Spleen (tissue), 11 donors: Measurements from ENCODE around the gene HSPB1. TPM values are rescaled to one million over a fixed set of nuclear protein-coding genes. Genes with fewer than 3 reads are reported as not detected.

Experiments
- DNase-seq: peaks from one replicate; pipeline ENCODE4 v3.0.0-alpha.2; 2020
- H3K27ac ChIP-seq, 8 donors: fragments of 200-600 bp; sonication (generic) in 7 of 8; 1 replicate in 4 of 8; 2 replicates in 4 of 8; pipeline versions ENCODE4 v1.5.0 to v1.8.0; 2016 to 2021; ENCODE audit warnings: inconsistent platforms in 4 of 8, mild to moderate bottlenecking in 4 of 8, moderate library complexity in 1 of 8
- H3K27me3 ChIP-seq, 7 donors: fragments of 200-600 bp; sonication (generic) in 6 of 7; replicated peaks in 1 of 7; 1 replicate in 4 of 7; 2 replicates in 3 of 7; pipeline versions ENCODE4 v1.5.0 to v1.8.0; 2016 to 2021; ENCODE audit warnings: inconsistent platforms in 3 of 7, mild to moderate bottlenecking in 1 of 7
- H3K36me3 ChIP-seq, 6 donors: fragments of 200-600 bp; sonication (generic) in 5 of 6; 1 replicate in 4 of 6; 2 replicates in 2 of 6; pipeline versions ENCODE4 v1.5.0 to v1.8.0; 2016 to 2021; ENCODE audit warnings: inconsistent platforms in 2 of 6
- H3K4me1 ChIP-seq, 6 donors: fragments of 200-600 bp; sonication (generic) in 5 of 6; 1 replicate in 3 of 6; 2 replicates in 3 of 6; pipeline versions ENCODE4 v1.5.0 to v1.8.0; 2016 to 2021; ENCODE audit warnings: inconsistent platforms in 3 of 6
- H3K4me3 ChIP-seq, 8 donors: fragments of 200-600 bp; sonication (generic) in 7 of 8; 1 replicate in 4 of 8; 2 replicates in 4 of 8; pipeline versions ENCODE4 v1.5.0 to v1.8.0; 2016 to 2021; ENCODE audit warnings: inconsistent platforms in 4 of 8, mild to moderate bottlenecking in 4 of 8, moderate library complexity in 2 of 8
- H3K9me3 ChIP-seq, 8 donors: fragments of 200-600 bp; sonication (generic) in 7 of 8; 1 replicate in 4 of 8; 2 replicates in 4 of 8; pipeline versions ENCODE4 v1.5.0 to v1.8.0; 2016 to 2021; ENCODE audit warnings: inconsistent platforms in 4 of 8
- CTCF ChIP-seq, 11 experiments: fragments of 200-600 bp in 7 of 11; fragments of 450-650 bp in 4 of 11; sonication (generic) in 4 of 11; IDR thresholded peaks in 8 of 11; conservative IDR thresholded peaks in 3 of 11; 1 replicate in 7 of 11; 2 replicates in 4 of 11; pipeline versions ENCODE4 v1.4.0 to v1.8.0; 2016 to 2021; ENCODE audit warnings: antibody characterized with exemption in 11 of 11, inconsistent platforms in 4 of 11, mild to moderate bottlenecking in 1 of 11
- POLR2A ChIP-seq, 3 donors: fragments of 450-650 bp; IDR thresholded peaks; one replicate each; pipeline ENCODE4 v1.5.1; 2017; ENCODE audit warnings: antibody characterized with exemption in 3 of 3, mild to moderate bottlenecking in 1 of 3
- POLR2AphosphoS5 ChIP-seq, 3 donors: sonication (generic); formaldehyde crosslinking; IDR thresholded peaks; one replicate each; pipeline ENCODE4 v1.5.1; 2017; ENCODE audit warnings: antibody characterized with exemption in 3 of 3
- WGBS, 5 donors: extraction: QIAGEN DNeasy Blood & Tissue Kit in 3 of 5; methylation state at CpG; one replicate each; pipeline versions ENCODE4 v1.1.5 to v1.1.7; 2013 to 2018; 5-methylcytosine and 5-hydroxymethylcytosine counted together
- intact Hi-C: fragments of 100-400 bp; cut with DNase I; formaldehyde crosslinking; loops from one replicate; pipeline ENCODE4 v1.15.0; 2023; ENCODE audit warnings: low total_unique reads
- polyA plus RNA-seq, 3 donors: library from polyadenylated mRNA; stranded (reverse); fragments of 200-250 nt; gene quantifications; one replicate each; pipeline ENCODE4 v1.2.1, GENCODE V29; 2013
- total RNA-seq, 7 donors: library from RNA; depleted of rRNA in 3 of 7; stranded (reverse); fragments of >200 nt in 3 of 7; fragmentation: NEBNext Ultra II Directional in 4 of 7; extraction: Animal tissue kit (Norgen Biotek cat#: 25700) in 4 of 7; gene quantifications; one replicate each; pipeline versions ENCODE4 v1.1.0 to v1.2.1, GENCODE V29; 2016 to 2021
- donor health status: healthy with polysubstance abuse.
- donor health status: DM: no; HTN: no; CAD: no; lungs with moderate emphysema.
- donor health status: DM: no; HTN: no; CAD: no.
- donor health status: Bipolar disorder and iron deficiency.
- donor health status: healthy.
- donor health status: DM: no; HTN: no; CAD: no.
- donor health status: DM: yes; HTN: yes; CAD: no.

Gene HSPB1
- total and polyA plus RNA-seq, 10 donors, result 56.5 to 227 (median 137) TPM

GRCh38 chr7:76281006-76281705 lies 21.3 kb upstream of the HSPB1 start:
- no peak for DNase-seq
- TF ChIP-seq CTCF (IDR thresholded peaks at IDR 0.05 in 8 of 11, conservative IDR thresholded peaks at IDR 0.05 in 3 of 11), result no peak
- TF ChIP-seq POLR2AphosphoS5 (IDR thresholded peaks at IDR 0.05), result no peak
- TF ChIP-seq POLR2A (IDR thresholded peaks at IDR 0.05), result no peak
- intact Hi-C loops, result no loop called here
- H3K4me1 ChIP-seq, result peaks cover 0 to 30% (median 21%) of the 10 kb centered on the region in 6 donors
- H3K9me3 ChIP-seq, result no peaks in the 10 kb centered on the region
- H3K4me3 ChIP-seq, result peak overlapping the region in 4 of 8 donors; percentile 24 to 74 (median 48)
- H3K27me3 ChIP-seq, result peaks cover 2 to 93% (median 28%) of the 10 kb centered on the region in 7 donors
- 4 to 8% (median 6%) methylated on average over 30 to 63 of the region's 63 CpGs for WGBS, 5 donors
- H3K27ac ChIP-seq, result no peak overlapping the region
- no peaks in the 10 kb centered on the region for H3K36me3 ChIP-seq

DNA sequence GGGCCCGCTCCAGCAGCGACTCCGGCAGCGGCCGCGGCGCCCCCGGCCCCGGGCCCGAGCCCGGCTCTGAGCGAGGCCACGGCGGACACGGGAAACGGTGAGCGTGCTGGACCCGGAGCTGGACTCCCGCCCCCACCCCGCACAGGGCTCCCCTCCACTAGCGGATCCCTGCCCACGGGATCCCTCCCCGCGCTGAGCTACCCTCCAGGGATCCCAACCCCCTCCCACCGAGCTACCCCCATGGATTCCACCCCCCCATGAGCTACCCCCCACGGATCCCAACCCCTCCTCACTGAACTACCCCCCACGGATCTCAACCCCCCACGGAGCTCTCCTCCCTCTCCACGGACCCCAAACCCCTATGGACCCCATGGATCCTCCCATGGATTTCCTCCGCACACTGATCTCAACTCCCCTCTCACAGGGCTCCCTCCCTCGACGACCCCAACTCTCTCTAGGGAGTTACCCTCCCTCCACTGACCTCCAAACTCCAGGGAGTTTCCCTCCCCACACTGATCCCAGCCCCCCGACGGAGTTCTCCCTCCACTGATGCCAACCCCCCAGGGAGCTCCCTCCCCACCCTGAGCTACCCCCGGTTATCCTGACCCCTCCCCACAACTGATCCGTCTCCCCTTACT lies 20.6 kb upstream of the HSPB1 start:
- Histone ChIP-seq H3K27ac (no peak overlapping the region), H3K27me3 (peaks cover 2 to 86% (median 28%) of the 10 kb centered on the region in 7 donors), H3K4me1 (peaks cover 0 to 30% (median 21%) of the 10 kb centered on the region in 6 donors), H3K9me3 (no peaks in the 10 kb centered on the region), H3K4me3 (peak overlapping the region in 4 of 8 donors; percentile 45 to 74 (median 50)), H3K36me3 (no peaks in the 10 kb centered on the region)
- no peak for DNase-seq
- 3 to 6% (median 4%) methylated on average over 13 to 36 of the region's 36 CpGs for WGBS, 5 donors
- intact Hi-C loops, result no loop called here
- TF ChIP-seq POLR2AphosphoS5 (IDR thresholded peaks at IDR 0.05) (no peak), POLR2A (IDR thresholded peaks at IDR 0.05) (no peak), CTCF (IDR thresholded peaks at IDR 0.05 in 8 of 11, conservative IDR thresholded peaks at IDR 0.05 in 3 of 11) (no peak)

- Histone ChIP-seq H3K9me3 (no peaks in the 10 kb centered on the region), H3K27ac (no peak overlapping the region), H3K36me3 (no peaks in the 10 kb centered on the region), H3K4me3 (peak overlapping the region in 7 of 8 donors; percentile 23 to 74 (median 45)), H3K27me3 (peaks cover 2 to 80% (median 28%) of the 10 kb centered on the region in 7 donors), H3K4me1 (peaks cover 0 to 30% (median 21%) of the 10 kb centered on the region in 6 donors)
- TF ChIP-seq POLR2AphosphoS5 (IDR thresholded peaks at IDR 0.05), result no peak
- TF ChIP-seq CTCF (IDR thresholded peaks at IDR 0.05 in 8 of 11, conservative IDR thresholded peaks at IDR 0.05 in 3 of 11), result no peak
- TF ChIP-seq POLR2A (IDR thresholded peaks at IDR 0.05), result no peak
- intact Hi-C loops, result no loop called here
- no peak for DNase-seq
- WGBS, 5 donors, result 2 to 8% (median 5%) methylated on average over 31 to 98 of the region's 98 CpGs
These were observed 19.9 kb upstream of the HSPB1 start for GRCh38 chr7:76282344-76283253.
